ENCODE measurements around the gene SET. TPM values are rescaled to one million over a fixed set of nuclear protein-coding genes. Genes with fewer than 3 reads are reported as not detected.

The SET gene
- total and polyA plus RNA-seq, 2 experiments from 2014 or later = 949 to 1,261 TPM

- Histone ChIP-seq H3K27ac (ENCODE audit: low read depth) (no peak overlapping the region), H3K4me1 (ENCODE audit: insufficient read depth) (no peaks in the 10 kb centered on the region), H3K79me2 (replicated peaks; ENCODE audit: insufficient read depth) (no peaks in the 10 kb centered on the region), H3K4me2 (no peak overlapping the region), H3K9me2 (ENCODE audit: insufficient read depth) (no peaks in the 10 kb centered on the region), H3K36me3 (ENCODE audit: insufficient read depth) (no peaks in the 10 kb centered on the region), H3K27me3 (ENCODE audit: insufficient read depth) (no peaks in the 10 kb centered on the region), H3F3A (replicated peaks; ENCODE audit: low read depth) (no peaks in the 10 kb centered on the region), H2AFZ (no peak overlapping the region), H4K20me1 (replicated peaks; ENCODE audit: insufficient read depth) (no peaks in the 10 kb centered on the region; the same call in 1 of the 2 replicates), H3K4me3 (no peak overlapping the region)
- H3K27ac Mint-ChIP-seq = no peak overlapping the region
- no peaks in the 10 kb centered on the region; the same call in 2 of the 3 replicates for H3K4me1 Mint-ChIP-seq
- no peaks in the 10 kb centered on the region for H3K9me3 Mint-ChIP-seq
- DNase-seq (ENCODE audit: low spot score) (no peak), ATAC-seq (no peak)
- H3K27me3 Mint-ChIP-seq (ENCODE audit: insufficient read depth, low read depth, poor library complexity) = peaks cover 15% of the 10 kb centered on the region
- H3K4me3 Mint-ChIP-seq = no peak overlapping the region
- H3K36me3 Mint-ChIP-seq (ENCODE audit: low read depth) = peaks cover 9% of the 10 kb centered on the region
- no peak for TF ChIP-seq ZNF462 (CRISPR knock-in tag; IDR thresholded peaks at IDR 0.05)
- TF ChIP-seq STAT1 (IDR thresholded peaks at IDR 0.05; ENCODE audit: unreplicated experiment) = no peak
- TF ChIP-seq EZH2phosphoT487 (IDR thresholded peaks at IDR 0.05; ENCODE audit: unreplicated experiment) = no peak
- TF ChIP-seq CREB1 (CRISPR knock-in tag; IDR thresholded peaks at IDR 0.05; ENCODE audit: low read depth) = no peak
These were observed 27.7 kb downstream of the SET start for GRCh38 chr9:128716581-128717254.

GRCh38 chr9:128718047-128718446 lies 29.0 kb downstream of the SET start:
- Mint-ChIP-seq H3K27ac (no peak overlapping the region), H3K9me3 (no peaks in the 10 kb centered on the region), H3K36me3 (ENCODE audit: low read depth) (peaks cover 6% of the 10 kb centered on the region), H3K27me3 (ENCODE audit: insufficient read depth, low read depth, poor library complexity) (peaks cover 17% of the 10 kb centered on the region), H3K4me1 (peaks cover 8% of the 10 kb centered on the region), H3K4me3 (no peak overlapping the region)
- H3F3A ChIP-seq (replicated peaks; ENCODE audit: low read depth) = no peaks in the 10 kb centered on the region
- H3K4me2 ChIP-seq = no peak overlapping the region
- no peak overlapping the region for H3K27ac ChIP-seq (ENCODE audit: low read depth)
- H3K4me3 ChIP-seq = no peak overlapping the region
- no peaks in the 10 kb centered on the region for H3K79me2 ChIP-seq (replicated peaks; ENCODE audit: insufficient read depth)
- no peaks in the 10 kb centered on the region for H3K9me2 ChIP-seq (ENCODE audit: insufficient read depth)
- H2AFZ ChIP-seq = no peak overlapping the region
- peaks cover 3% of the 10 kb centered on the region; the same call in 1 of the 2 replicates for H3K4me1 ChIP-seq (ENCODE audit: insufficient read depth)
- H3K27me3 ChIP-seq (ENCODE audit: insufficient read depth) = no peaks in the 10 kb centered on the region
- no peaks in the 10 kb centered on the region for H3K36me3 ChIP-seq (ENCODE audit: insufficient read depth)
- no peaks in the 10 kb centered on the region; the same call in 1 of the 2 replicates for H4K20me1 ChIP-seq (replicated peaks; ENCODE audit: insufficient read depth)
- DNase-seq (ENCODE audit: low spot score) = no peak
- ATAC-seq = no peak
- no peak for TF ChIP-seq ZNF331 (CRISPR knock-in tag; IDR thresholded peaks at IDR 0.05; ENCODE audit: low read depth)
- no peak for TF ChIP-seq REST (IDR thresholded peaks at IDR 0.05; ENCODE audit: unreplicated experiment)
- no peak for TF ChIP-seq EZH2 (IDR thresholded peaks at IDR 0.05; ENCODE audit: low read depth, unreplicated experiment)
- no peak for TF ChIP-seq JUNB (IDR thresholded peaks at IDR 0.05; ENCODE audit: unreplicated experiment)
- no peak for TF ChIP-seq ETS1 (IDR thresholded peaks at IDR 0.05)
- no peak for TF ChIP-seq NANOG (IDR thresholded peaks at IDR 0.05; ENCODE audit: borderline replicate concordance)
- no peak for TF ChIP-seq CREB1 (CRISPR knock-in tag; IDR thresholded peaks at IDR 0.05; ENCODE audit: low read depth)

Data from GM23338 (cell line).